Epithelial cell of proximal tubule (primary cell): ENCODE data around the gene ATRAID. TPM values are rescaled to one million over a fixed set of nuclear protein-coding genes. Genes with fewer than 3 reads are reported as not detected.

ENCODE experiments used
- DNase-seq: peaks from one replicate; pipeline ENCODE4 v3.0.0-alpha.2; 2011; ENCODE audit warnings: low read depth
- H3K4me3 ChIP-seq: 2 replicates; pipeline ENCODE4 v1.5.1; 2011; ENCODE audit warnings: low read depth, mild to moderate bottlenecking, low read length
- total RNA-seq: library from RNA; depleted of rRNA; stranded (reverse); fragments of >200 nt; gene quantifications from 2 replicates; pipeline ENCODE4 v1.2.3, GENCODE V29; 2015
- TF ChIP-seq, protein P1 (sequence below): conservative IDR thresholded peaks from 2 replicates; pipeline ENCODE4 v1.5.1; 2012; ENCODE audit warnings: low read depth, mild to moderate bottlenecking, low read length

The ATRAID gene
- total RNA-seq, 1 donor from 2014 or later: 90.3 TPM

DNA sequence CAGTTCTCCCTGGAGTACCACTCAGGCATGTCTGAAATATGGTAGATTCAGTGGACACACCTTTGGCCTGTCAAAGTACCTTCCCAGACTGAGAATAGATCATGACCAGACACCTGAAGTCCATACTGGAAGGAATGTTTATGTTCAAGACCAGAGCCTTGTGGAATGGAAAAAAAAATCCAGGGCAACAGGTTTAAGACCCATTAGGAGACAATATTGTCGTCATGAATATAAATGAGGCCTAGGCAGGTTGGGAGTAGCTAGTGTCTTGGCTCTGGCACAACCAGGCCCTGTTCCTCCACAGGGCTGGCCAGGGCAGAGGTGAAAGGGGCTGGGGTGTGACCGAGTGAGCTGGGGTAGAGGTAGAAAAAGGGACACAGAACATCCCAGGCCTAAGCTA lies 13.2 kb upstream of the ATRAID start:
- no peak overlapping the region for H3K4me3 ChIP-seq
- DNase-seq: no peak
- TF ChIP-seq, protein P1, sequence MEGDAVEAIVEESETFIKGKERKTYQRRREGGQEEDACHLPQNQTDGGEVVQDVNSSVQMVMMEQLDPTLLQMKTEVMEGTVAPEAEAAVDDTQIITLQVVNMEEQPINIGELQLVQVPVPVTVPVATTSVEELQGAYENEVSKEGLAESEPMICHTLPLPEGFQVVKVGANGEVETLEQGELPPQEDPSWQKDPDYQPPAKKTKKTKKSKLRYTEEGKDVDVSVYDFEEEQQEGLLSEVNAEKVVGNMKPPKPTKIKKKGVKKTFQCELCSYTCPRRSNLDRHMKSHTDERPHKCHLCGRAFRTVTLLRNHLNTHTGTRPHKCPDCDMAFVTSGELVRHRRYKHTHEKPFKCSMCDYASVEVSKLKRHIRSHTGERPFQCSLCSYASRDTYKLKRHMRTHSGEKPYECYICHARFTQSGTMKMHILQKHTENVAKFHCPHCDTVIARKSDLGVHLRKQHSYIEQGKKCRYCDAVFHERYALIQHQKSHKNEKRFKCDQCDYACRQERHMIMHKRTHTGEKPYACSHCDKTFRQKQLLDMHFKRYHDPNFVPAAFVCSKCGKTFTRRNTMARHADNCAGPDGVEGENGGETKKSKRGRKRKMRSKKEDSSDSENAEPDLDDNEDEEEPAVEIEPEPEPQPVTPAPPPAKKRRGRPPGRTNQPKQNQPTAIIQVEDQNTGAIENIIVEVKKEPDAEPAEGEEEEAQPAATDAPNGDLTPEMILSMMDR: no peak

- H3K4me3 ChIP-seq: no peak overlapping the region
- DNase-seq: no peak
- TF ChIP-seq, protein P1: no peak
Observed at GRCh38 chr2:27199241-27199640, 12.6 kb upstream of the ATRAID start.

DNA sequence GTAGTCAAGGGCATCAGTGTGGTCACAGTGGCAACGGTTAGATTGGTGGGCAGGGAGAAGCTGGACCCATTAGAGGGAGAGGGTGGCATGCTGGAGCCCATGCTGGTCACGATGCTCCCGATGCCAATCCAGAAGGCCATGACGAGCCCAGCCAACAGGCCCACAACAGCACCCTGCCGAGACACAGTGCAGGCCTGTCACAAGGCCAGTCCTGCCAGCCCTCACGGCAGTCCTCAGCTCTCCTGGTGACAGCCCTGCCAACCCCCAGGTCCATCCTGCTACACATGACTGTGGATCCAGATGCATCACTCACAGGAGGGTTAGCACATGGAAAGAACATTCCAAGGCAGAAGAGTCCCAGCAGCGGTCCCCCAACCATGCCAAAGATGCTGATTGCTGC lies 10.2 kb upstream of the ATRAID start:
- no peak for DNase-seq
- H3K4me3 ChIP-seq: no peak overlapping the region
- TF ChIP-seq, protein P1: no peak

DNA sequence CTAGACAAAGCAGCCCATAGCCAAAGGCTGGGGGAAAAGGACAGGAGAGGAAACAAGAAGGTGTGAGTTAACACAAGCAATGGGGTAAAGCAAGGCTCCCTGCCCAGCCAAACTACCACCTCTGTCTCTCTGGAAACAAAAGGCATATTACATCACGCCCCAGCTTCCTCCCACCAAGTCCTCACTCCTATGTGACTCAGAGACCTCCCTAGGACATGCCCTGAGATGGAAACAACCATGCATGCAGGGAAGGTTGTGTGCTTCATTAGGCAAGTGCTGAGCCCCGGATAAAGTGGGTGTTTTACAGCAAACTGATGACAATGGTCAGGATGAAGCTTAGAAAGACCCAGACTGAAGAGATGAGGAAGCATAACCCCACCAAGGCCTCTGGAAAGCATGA lies 9.0 kb upstream of the ATRAID start:
- H3K4me3 ChIP-seq: no peak overlapping the region
- DNase-seq: no peak
- TF ChIP-seq, protein P1: no peak

DNA sequence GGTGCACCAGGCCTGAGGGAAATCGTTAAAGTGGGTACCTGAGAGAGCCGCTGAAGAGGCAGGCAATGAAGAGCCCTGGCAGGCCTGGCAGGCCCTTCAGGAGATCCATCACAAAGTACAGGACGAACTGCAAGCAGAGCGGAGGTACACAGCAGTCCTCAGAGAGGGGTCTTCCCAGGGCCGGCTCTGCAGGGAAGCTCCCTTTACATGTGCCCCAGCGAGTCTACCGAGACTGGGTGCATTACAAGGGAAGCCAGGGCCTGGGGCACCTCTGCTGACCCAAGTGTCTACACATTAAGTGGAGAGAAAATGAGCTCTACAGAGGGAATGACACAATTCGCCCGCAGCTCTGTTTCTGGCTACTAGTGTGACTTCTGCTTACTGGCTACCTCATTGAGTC lies 8.1 kb upstream of the ATRAID start:
- no peak for DNase-seq

DNA sequence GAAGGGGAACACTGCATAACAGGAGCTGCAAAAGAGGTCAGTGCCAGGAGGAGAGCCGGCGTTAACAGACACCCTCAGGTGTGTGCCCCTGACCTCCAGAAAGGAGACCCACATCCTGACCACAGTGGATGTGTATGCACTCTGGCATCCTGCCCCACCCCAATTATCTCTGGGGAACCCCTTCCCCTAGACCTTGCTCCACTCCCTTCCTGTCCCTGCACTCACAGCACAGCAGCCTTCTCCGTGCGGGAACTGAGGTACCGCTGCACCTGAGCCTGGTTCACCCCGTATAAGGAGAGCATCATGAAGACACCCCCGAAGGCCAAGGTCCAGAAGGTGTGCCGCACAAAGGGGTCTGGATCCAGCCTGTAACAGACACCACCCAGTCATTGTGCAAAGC lies 7.3 kb upstream of the ATRAID start:
- TF ChIP-seq, protein P1: no peak
- DNase-seq: no peak
- no peak overlapping the region for H3K4me3 ChIP-seq

More for the DNA sequence above, 8.1 kb upstream of the ATRAID start:
- TF ChIP-seq, protein P1: no peak
- H3K4me3 ChIP-seq: no peak overlapping the region

DNA sequence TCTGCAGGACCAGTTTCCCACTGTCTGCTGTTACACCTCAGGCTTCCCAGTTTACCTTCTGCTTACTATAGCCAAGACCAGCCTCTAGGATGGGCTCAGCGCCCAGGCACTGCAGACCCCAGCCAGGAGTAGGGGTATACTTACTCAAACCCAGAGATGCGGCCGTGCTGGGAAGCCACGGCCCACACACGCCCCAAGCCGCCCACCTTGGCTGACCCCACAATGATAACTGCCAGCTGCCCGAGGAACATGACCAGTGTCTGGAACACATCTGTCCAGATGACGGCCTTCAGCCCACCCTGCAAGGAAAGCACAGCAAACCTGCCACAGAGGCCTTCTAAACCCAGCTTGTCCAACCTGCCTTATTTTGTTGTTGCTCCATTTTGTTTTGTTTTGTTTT lies 6.6 kb upstream of the ATRAID start:
- no peak for DNase-seq
- TF ChIP-seq, protein P1: no peak
- H3K4me3 ChIP-seq: no peak overlapping the region
